Duodenal mucosa (tissue), 2 donors: ENCODE results near the gene RPS6KB2.

Experiments used
- H3K27ac ChIP-seq: one replicate; pipeline ENCODE4 v1.7.0; 2013; ENCODE audit warnings: low read depth, low read length
- H3K27me3 ChIP-seq, 2 donors: one replicate each; pipeline ENCODE4 v1.7.0; 2013; ENCODE audit warnings: low read length in 2 of 2, control low read depth in 1 of 2; ENCODE audit not compliant: insufficient read depth in 2 of 2, control insufficient read depth in 1 of 2
- H3K36me3 ChIP-seq, 2 donors: one replicate each; pipeline ENCODE4 v1.7.0; 2013; ENCODE audit warnings: low read length in 2 of 2, control low read depth in 1 of 2; ENCODE audit not compliant: insufficient read depth in 2 of 2, control insufficient read depth in 1 of 2
- H3K4me1 ChIP-seq, 2 donors: one replicate each; pipeline ENCODE4 v1.7.0; 2013; ENCODE audit warnings: low read length in 2 of 2, control low read depth in 1 of 2; ENCODE audit not compliant: insufficient read depth in 2 of 2, control insufficient read depth in 1 of 2
- H3K4me3 ChIP-seq, 2 donors: one replicate each; pipeline ENCODE4 v1.7.0; 2013; ENCODE audit warnings: low read length in 2 of 2, low read depth in 1 of 2
- H3K9ac ChIP-seq, 2 donors: one replicate each; pipeline ENCODE4 v1.7.0; 2013; ENCODE audit warnings: low read length in 2 of 2, low read depth in 1 of 2
- H3K9me3 ChIP-seq, 2 donors: one replicate each; pipeline ENCODE4 v1.7.0; 2013; ENCODE audit warnings: low read length in 2 of 2, control low read depth in 1 of 2; ENCODE audit not compliant: control insufficient read depth in 1 of 2

RPS6KB2 gene

GRCh38 chr11:67389477-67389876 is 38.8 kb upstream of the RPS6KB2 start:
- H3K9me3 ChIP-seq: no peaks in the 10 kb centered on the region
- H3K9ac ChIP-seq: no peak overlapping the region
- peaks cover 0 to 12% of the 10 kb centered on the region in 2 donors for H3K36me3 ChIP-seq
- no peak overlapping the region for H3K27ac ChIP-seq
- no peak overlapping the region for H3K4me3 ChIP-seq
- peaks cover 0 to 6% of the 10 kb centered on the region in 2 donors for H3K27me3 ChIP-seq
- peaks cover 7 to 11% of the 10 kb centered on the region in 2 donors for H3K4me1 ChIP-seq

- Histone ChIP-seq H3K4me3 (peak overlapping the region; percentile 88 to 91), H3K9ac (peak overlapping the region; percentile 88 to 91), H3K27me3 (no peaks in the 10 kb centered on the region), H3K27ac (peak overlapping the region; percentile 64), H3K36me3 (peaks cover 0 to 22% of the 10 kb centered on the region in 2 donors), H3K9me3 (no peaks in the 10 kb centered on the region), H3K4me1 (peaks cover 7 to 11% of the 10 kb centered on the region in 2 donors)
Measured at GRCh38 chr11:67390947-67391303, 37.4 kb upstream of the RPS6KB2 start.

GRCh38 chr11:67391304-67392182 is 36.8 kb upstream of the RPS6KB2 start, which contains the start of gene RAD9A:
TSS of gene RAD9A (plus strand) at chr11:67391986. CDS start at chr11:67392045, 59 bp downstream.
- Histone ChIP-seq H3K9me3 (no peaks in the 10 kb centered on the region), H3K9ac (peak within 1 kb of the TSS; percentile 88 to 91), H3K36me3 (peaks cover 0 to 27% of the 10 kb centered on the region in 2 donors), H3K27ac (peak within 1 kb of the TSS; percentile 64), H3K4me3 (peak within 1 kb of the TSS; percentile 88 to 91), H3K27me3 (no peaks in the 10 kb centered on the region), H3K4me1 (peaks cover 7 to 11% of the 10 kb centered on the region in 2 donors)

GRCh38 chr11:67392183-67392715 is 36.0 kb upstream of the RPS6KB2 start:
- peak overlapping the region; percentile 88 to 91 for H3K4me3 ChIP-seq
- no peaks in the 10 kb centered on the region for H3K9me3 ChIP-seq
- H3K27ac ChIP-seq: peak overlapping the region; percentile 62
- H3K4me1 ChIP-seq: peaks cover 7 to 11% of the 10 kb centered on the region in 2 donors
- H3K9ac ChIP-seq: peak overlapping the region; percentile 55 to 88
- no peaks in the 10 kb centered on the region for H3K27me3 ChIP-seq
- H3K36me3 ChIP-seq: peaks cover 3 to 32% of the 10 kb centered on the region in 2 donors

- Histone ChIP-seq H3K36me3 (peaks cover 13 to 44% of the 10 kb centered on the region in 2 donors), H3K4me3 (no peak overlapping the region), H3K27me3 (no peaks in the 10 kb centered on the region), H3K4me1 (peaks cover 7 to 15% of the 10 kb centered on the region in 2 donors), H3K27ac (no peak overlapping the region), H3K9ac (no peak overlapping the region), H3K9me3 (no peaks in the 10 kb centered on the region)
Measured at GRCh38 chr11:67393437-67393836, 34.9 kb upstream of the RPS6KB2 start.

GRCh38 chr11:67393990-67394389 is 34.3 kb upstream of the RPS6KB2 start:
- Histone ChIP-seq H3K27ac (no peak overlapping the region), H3K4me1 (peaks cover 7 to 18% of the 10 kb centered on the region in 2 donors), H3K27me3 (no peaks in the 10 kb centered on the region), H3K36me3 (peaks cover 18 to 49% of the 10 kb centered on the region in 2 donors), H3K9me3 (no peaks in the 10 kb centered on the region), H3K4me3 (no peak overlapping the region), H3K9ac (no peak overlapping the region)

- H3K4me3 ChIP-seq: no peak overlapping the region
- H3K36me3 ChIP-seq: peaks cover 25 to 55% of the 10 kb centered on the region in 2 donors
- peaks cover 20 to 30% of the 10 kb centered on the region in 2 donors for H3K4me1 ChIP-seq
- no peaks in the 10 kb centered on the region for H3K9me3 ChIP-seq
- H3K9ac ChIP-seq: no peak overlapping the region
- H3K27ac ChIP-seq: no peak overlapping the region
- H3K27me3 ChIP-seq: no peaks in the 10 kb centered on the region
Measured at GRCh38 chr11:67395555-67396258, 32.6 kb upstream of the RPS6KB2 start.

- Histone ChIP-seq H3K36me3 (peaks cover 25 to 55% of the 10 kb centered on the region in 2 donors), H3K4me1 (peaks cover 21 to 35% of the 10 kb centered on the region in 2 donors), H3K4me3 (no peak overlapping the region), H3K9ac (no peak overlapping the region), H3K27me3 (no peaks in the 10 kb centered on the region), H3K27ac (no peak overlapping the region), H3K9me3 (no peaks in the 10 kb centered on the region)
Measured at GRCh38 chr11:67396259-67396581, 32.1 kb upstream of the RPS6KB2 start.

- Histone ChIP-seq H3K27me3 (no peaks in the 10 kb centered on the region), H3K27ac (no peak overlapping the region), H3K9ac (no peak overlapping the region), H3K9me3 (no peaks in the 10 kb centered on the region), H3K4me3 (no peak overlapping the region), H3K4me1 (peaks cover 21 to 35% of the 10 kb centered on the region in 2 donors), H3K36me3 (peaks cover 25 to 55% of the 10 kb centered on the region in 2 donors)
Measured at GRCh38 chr11:67396587-67397389, 31.5 kb upstream of the RPS6KB2 start.
